K562 (cell line): ENCODE data around the gene PATE2. TPM values are rescaled to one million over a fixed set of nuclear protein-coding genes. Genes with fewer than 3 reads are reported as not detected.

Experiments
- ATAC-seq: fragments of 200-7000 bp; cut with Tn5 transposase; 3 replicates; pipeline ENCODE4 v1.9.1; 2020; ENCODE audit warnings: moderate library complexity
- BruUV-seq: library from RNA; stranded (reverse); fragments of 400-500 nt; replicated peaks from 2 replicates; lab custom pipeline; 2021; lab: Mats Ljungman, UMichigan
- CTCF ChIA-PET: fragments of 300-600 bp; formaldehyde crosslinking; extraction: SDS; loops from one replicate; lab custom pipeline; 2021; ENCODE audit warnings: low intra/inter-chr PET ratio; lab: Yijun Ruan, JAX
- POLR2A ChIA-PET: fragments of 300-600, 350-650 bp; sonication (Branson Sonifier 250); formaldehyde crosslinking; extraction: SDS; loops from one replicate; lab custom pipeline; 2021; ENCODE audit warnings: antibody characterized with exemption, inconsistent platforms; lab: Yijun Ruan, JAX
- DNase-seq, 4 experiments: peaks; one replicate each; pipeline versions ENCODE4 v3.0.0 to v3.0.0-alpha.2; 2011 to 2018; ENCODE audit warnings: low spot score in 3 of 4, mixed read lengths in 3 of 4; ENCODE audit errors: extremely low read depth in 1 of 4
- FAIRE-seq: peaks from 2 replicates; lab custom pipeline; 2011; peaks lifted over from hg19 to GRCh38; lab: Jason Lieb, UNC
- H2AFZ ChIP-seq: 2 replicates; pipeline ENCODE4 v1.6.0; 2011; ENCODE audit warnings: low read depth, low read length, control low read depth, inconsistent platforms
- H3K27ac ChIP-seq: fragments of 200-600 bp; 3 replicates; pipeline ENCODE4 v1.8.0; 2011; ENCODE audit warnings: low read depth, mild to moderate bottlenecking, control low read depth, inconsistent platforms, low read length, moderate library complexity, mixed read lengths; ENCODE audit errors: extremely low read depth
- H3K27me3 ChIP-seq, 2 experiments: fragments of 300-600 bp in 1 of 2; 2 replicates in 1 of 2; 3 replicates in 1 of 2; pipeline versions ENCODE4 v1.6.0 to v1.8.0; 2011; ENCODE audit warnings: inconsistent platforms in 2 of 2, low read length in 2 of 2, mild to moderate bottlenecking in 1 of 2, mixed read lengths in 1 of 2, moderate library complexity in 1 of 2; ENCODE audit not compliant: control insufficient read depth in 2 of 2, insufficient read depth in 2 of 2
- H3K36me3 ChIP-seq: fragments of 300-600 bp; 3 replicates; pipeline ENCODE4 v1.8.0; 2011; ENCODE audit warnings: mild to moderate bottlenecking, low read length, inconsistent platforms; ENCODE audit not compliant: control insufficient read depth, insufficient read depth
- H3K4me1 ChIP-seq, 2 experiments: fragments of 200-600 bp in 1 of 2; replicated peaks in 1 of 2; 2 replicates in 1 of 2; 3 replicates in 1 of 2; pipeline versions ENCODE4 v1.5.1 to v1.8.0; 2011; ENCODE audit warnings: inconsistent platforms in 2 of 2, low read length in 2 of 2, mild to moderate bottlenecking in 1 of 2, mixed read lengths in 1 of 2, moderate library complexity in 1 of 2; ENCODE audit not compliant: control insufficient read depth in 2 of 2, insufficient read depth in 2 of 2
- H3K4me2 ChIP-seq: 2 replicates; pipeline ENCODE4 v1.6.1; 2011; ENCODE audit warnings: low read length, control low read depth, inconsistent platforms, mixed read lengths; ENCODE audit not compliant: insufficient read depth
- H3K4me3 ChIP-seq: fragments of 200-600 bp; sonication (generic), shearing (Covaris generic); 2 replicates; pipeline ENCODE4 v1.5.1; 2016; ENCODE audit warnings: control low read depth, inconsistent platforms
- H3K79me2 ChIP-seq: fragments of 200-600 bp; 3 replicates; pipeline ENCODE4 v1.8.0; 2011; ENCODE audit warnings: low read length, inconsistent platforms; ENCODE audit not compliant: control insufficient read depth, insufficient read depth
- H3K9ac ChIP-seq, 2 experiments: 2 replicates each; pipeline versions ENCODE4 v1.6.0 to v1.6.1; 2011; ENCODE audit warnings: low read depth in 2 of 2, low read length in 2 of 2, control low read depth in 1 of 2, inconsistent platforms in 1 of 2, mild to moderate bottlenecking in 1 of 2, mixed read lengths in 1 of 2; ENCODE audit not compliant: insufficient read depth in 1 of 2
- H3K9me1 ChIP-seq: one replicate; pipeline ENCODE4 v1.6.0; 2011; ENCODE audit warnings: inconsistent platforms, mild to moderate bottlenecking, low read length, moderate library complexity; ENCODE audit not compliant: control insufficient read depth, insufficient read depth
- H3K9me3 ChIP-seq: replicated peaks from 2 replicates; pipeline ENCODE4 v1.5.1; 2011; ENCODE audit warnings: low read depth, low read length, inconsistent platforms; ENCODE audit not compliant: control insufficient read depth, insufficient read depth
- H4K20me1 ChIP-seq: replicated peaks from 2 replicates; pipeline ENCODE4 v1.6.1; 2011; ENCODE audit warnings: low read length, inconsistent platforms, mixed read lengths; ENCODE audit not compliant: control insufficient read depth, insufficient read depth
- AFF4 ChIP-seq: sonication (generic); formaldehyde crosslinking; IDR thresholded peaks from 2 replicates; pipeline ENCODE4 v1.8.0; 2023; ENCODE audit warnings: mild to moderate bottlenecking, missing genetic modification reagents
- CTBP1 ChIP-seq: fragments of 450-650 bp; IDR thresholded peaks from 2 replicates; pipeline ENCODE4 v1.6.1; 2016; ENCODE audit warnings: borderline replicate concordance
- YY1 ChIP-seq, 3 experiments: IDR thresholded peaks; 2 replicates each; pipeline ENCODE4 v1.6.1; 2011; ENCODE audit warnings: low read length in 2 of 3, mild to moderate bottlenecking in 2 of 3, moderate library complexity in 2 of 3, borderline replicate concordance in 1 of 3, control low read depth in 1 of 3, low read depth in 1 of 3; ENCODE audit not compliant: insufficient read depth in 3 of 3, insufficient replicate concordance in 2 of 3, control insufficient read depth in 1 of 3, insufficient read length in 1 of 3; ENCODE audit errors: extremely low read depth in 1 of 3
- ZNF232 ChIP-seq: sonication (generic); formaldehyde crosslinking; IDR thresholded peaks from 2 replicates; pipeline ENCODE4 v1.8.0; 2022; ENCODE audit warnings: mild to moderate bottlenecking, missing genetic modification reagents
- ZNF518B ChIP-seq: fragments of 250-450 bp; sonication (Bioruptor Pico); IDR thresholded peaks from 2 replicates; pipeline ENCODE4 v1.5.0; 2021; ENCODE audit warnings: mild to moderate bottlenecking, moderate library complexity
- ZNF717 ChIP-seq: fragments of 250-450 bp; sonication (Bioruptor Pico); IDR thresholded peaks from 2 replicates; pipeline ENCODE4 v1.5.0; 2021
- WGBS: fragments of 100-300 bp; shearing (Covaris generic); methylation state at CpG from one replicate; pipeline ENCODE4 v1.1.6; 2016; ENCODE audit warnings: low coverage, mixed read lengths; ENCODE audit not compliant: insufficient coverage; ENCODE audit errors: missing lambda C conversion rate; 5-methylcytosine and 5-hydroxymethylcytosine counted together
- in situ Hi-C: fragments of 300-500 bp; cut with MboI; formaldehyde crosslinking; loops from 4 replicates; pipeline ENCODE4 v1.15.0; 2018; ENCODE audit warnings: inconsistent platforms, mixed read lengths
- intact Hi-C: fragments of 100-400 bp; cut with micrococcal nuclease; formaldehyde crosslinking; loops from 2 replicates; pipeline ENCODE4 v1.14.2; 2022
- polyA plus RNA-seq, 8 experiments: library from polyadenylated mRNA; depleted of rRNA in 4 of 8; stranded (reverse) in 5 of 8; unstranded in 3 of 8; fragments of >200 nt; fragmentation: Nextera tagmentation in 2 of 8; fragmentation: Illumina TruSeq in 1 of 8; extraction: Ambion mirVana in 2 of 8; extraction: Trizol in 1 of 8; gene quantifications; 2 replicates each; pipeline versions ENCODE4 v1.2.1 to v1.2.3, GENCODE V29; 2011 to 2014; ENCODE audit warnings: inconsistent platforms in 1 of 8, missing spikeins in 1 of 8
- total RNA-seq, 7 experiments: library from RNA; depleted of rRNA in 6 of 7; stranded (reverse); fragments of >200 nt in 6 of 7; fragmentation: Illumina TruSeq in 2 of 7; extraction: Trizol in 2 of 7; gene quantifications; 2 replicates each; pipeline versions ENCODE4 v1.2.1 to v1.2.3, GENCODE V29; 2011 to 2021; ENCODE audit warnings: low replicate concordance in 1 of 7

Gene PATE2
- total and polyA plus RNA-seq, 9 of the 15 experiments (the other 6 are each of a cell fraction or from before 2014, with no cell fraction given) = not detected

- no peak for DNase-seq
- no peak within 1 kb of the TSS for H3K4me2 ChIP-seq
- no peaks in the 10 kb centered on the region for H3K27me3 ChIP-seq
- WGBS = 0% methylated on average over 2 of the region's 2 CpGs
- H4K20me1 ChIP-seq = no peaks in the 10 kb centered on the region
- no peaks in the 10 kb centered on the region; the same call in 1 of the 2 replicates for H3K9me3 ChIP-seq
- ChIA-PET CTCF (interaction anchor here (0.6 kb wide), 1 partner anchor 387 kb away, joined by 3 read pairs; no protein-coding TSS in a partner anchor), POLR2A (no interaction called here)
- H3K36me3 ChIP-seq = no peaks in the 10 kb centered on the region
- H3K9ac ChIP-seq = no peak within 1 kb of the TSS
- no peak within 1 kb of the TSS for H2AFZ ChIP-seq
- no peak for ATAC-seq
- H3K9me1 ChIP-seq = no peaks in the 10 kb centered on the region
- no peak within 1 kb of the TSS for H3K27ac ChIP-seq
- H3K4me1 ChIP-seq = no peaks in the 10 kb centered on the region
- FAIRE-seq = no peak
- H3K79me2 ChIP-seq = no peaks in the 10 kb centered on the region
- intact Hi-C loops = no loop called here
- no peak within 1 kb of the TSS for H3K4me3 ChIP-seq
- BruUV-seq = no TSS peak
- in situ Hi-C loops = no loop called here
- TF ChIP-seq AFF4 (CRISPR knock-in tag) = no peak
- no peak for TF ChIP-seq ZNF232
- TF ChIP-seq YY1 (IDR thresholded peaks at IDR 0.05; ENCODE audit: borderline replicate concordance in 1 of 3, control insufficient read depth in 1 of 3, extremely low read depth in 1 of 3, insufficient read depth in 3 of 3, insufficient read length in 1 of 3, insufficient replicate concordance in 2 of 3, low read depth in 1 of 3, low read length in 2 of 3) = no peak
- no peak for TF ChIP-seq ZNF717 (CRISPR knock-in tag)
- TF ChIP-seq ZNF518B = no peak
- TF ChIP-seq CTBP1 = no peak
Observed at GRCh38 chr11:125787827-125788226, 9.2 kb upstream of the PATE2 start, which contains the start of gene PATE3. Gene PATE3 (plus strand): TSS chr11:125788127. CDS start chr11:125788152, 25 bp downstream.
